PFSK-1 (cell line): ENCODE measurements around the gene RNF126.

Experiments used
- POLR2AphosphoS5 ChIP-seq: IDR thresholded peaks from 2 replicates; pipeline ENCODE4 v1.6.1; 2012; ENCODE audit warnings: low read depth, mild to moderate bottlenecking, control low read depth, low read length, moderate library complexity
- TAF1 ChIP-seq: IDR thresholded peaks from 2 replicates; pipeline ENCODE4 v1.6.1; 2012; ENCODE audit warnings: low read length, control low read depth, borderline replicate concordance; ENCODE audit not compliant: insufficient read depth
- TF ChIP-seq, protein P1 (sequence below), 2 experiments: IDR thresholded peaks; 2 replicates each; pipeline versions ENCODE4 v1.6.1 to v1.8.0; 2011 to 2012; ENCODE audit warnings: low read depth in 2 of 2, low read length in 2 of 2, control low read depth in 1 of 2, inconsistent platforms in 1 of 2, mild to moderate bottlenecking in 1 of 2, moderate library complexity in 1 of 2; ENCODE audit not compliant: insufficient read depth in 1 of 2

GRCh38 chr19:628168-628567 is 34.8 kb downstream of the RNF126 start:
- TF ChIP-seq POLR2AphosphoS5, result no peak
- TF ChIP-seq TAF1, result no peak
- TF ChIP-seq, protein P1, sequence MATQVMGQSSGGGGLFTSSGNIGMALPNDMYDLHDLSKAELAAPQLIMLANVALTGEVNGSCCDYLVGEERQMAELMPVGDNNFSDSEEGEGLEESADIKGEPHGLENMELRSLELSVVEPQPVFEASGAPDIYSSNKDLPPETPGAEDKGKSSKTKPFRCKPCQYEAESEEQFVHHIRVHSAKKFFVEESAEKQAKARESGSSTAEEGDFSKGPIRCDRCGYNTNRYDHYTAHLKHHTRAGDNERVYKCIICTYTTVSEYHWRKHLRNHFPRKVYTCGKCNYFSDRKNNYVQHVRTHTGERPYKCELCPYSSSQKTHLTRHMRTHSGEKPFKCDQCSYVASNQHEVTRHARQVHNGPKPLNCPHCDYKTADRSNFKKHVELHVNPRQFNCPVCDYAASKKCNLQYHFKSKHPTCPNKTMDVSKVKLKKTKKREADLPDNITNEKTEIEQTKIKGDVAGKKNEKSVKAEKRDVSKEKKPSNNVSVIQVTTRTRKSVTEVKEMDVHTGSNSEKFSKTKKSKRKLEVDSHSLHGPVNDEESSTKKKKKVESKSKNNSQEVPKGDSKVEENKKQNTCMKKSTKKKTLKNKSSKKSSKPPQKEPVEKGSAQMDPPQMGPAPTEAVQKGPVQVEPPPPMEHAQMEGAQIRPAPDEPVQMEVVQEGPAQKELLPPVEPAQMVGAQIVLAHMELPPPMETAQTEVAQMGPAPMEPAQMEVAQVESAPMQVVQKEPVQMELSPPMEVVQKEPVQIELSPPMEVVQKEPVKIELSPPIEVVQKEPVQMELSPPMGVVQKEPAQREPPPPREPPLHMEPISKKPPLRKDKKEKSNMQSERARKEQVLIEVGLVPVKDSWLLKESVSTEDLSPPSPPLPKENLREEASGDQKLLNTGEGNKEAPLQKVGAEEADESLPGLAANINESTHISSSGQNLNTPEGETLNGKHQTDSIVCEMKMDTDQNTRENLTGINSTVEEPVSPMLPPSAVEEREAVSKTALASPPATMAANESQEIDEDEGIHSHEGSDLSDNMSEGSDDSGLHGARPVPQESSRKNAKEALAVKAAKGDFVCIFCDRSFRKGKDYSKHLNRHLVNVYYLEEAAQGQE (IDR thresholded peaks at IDR 0.05; ENCODE audit: insufficient read depth in 1 of 2, low read depth in 2 of 2, low read length in 2 of 2), result no peak
